NCI-H82 treated with DMSO at 0.1 percent for 48 hours (cell line): ENCODE measurements around the gene PPA2.

Experiments used
- DNase-seq: peaks from one replicate; lab custom pipeline; 2025; ENCODE audit not compliant: unreplicated experiment; lab: John Stamatoyannopoulos, UW

PPA2 gene

GRCh38 chr4:105399532-105400161, 74.2 kb downstream of the PPA2 start:
- no peak for DNase-seq

GRCh38 chr4:105392858-105393257, 81.0 kb downstream of the PPA2 start:
- no peak for DNase-seq

- DNase-seq = no peak
These were observed 84.7 kb downstream of the PPA2 start for GRCh38 chr4:105389167-105389566.

DNA sequence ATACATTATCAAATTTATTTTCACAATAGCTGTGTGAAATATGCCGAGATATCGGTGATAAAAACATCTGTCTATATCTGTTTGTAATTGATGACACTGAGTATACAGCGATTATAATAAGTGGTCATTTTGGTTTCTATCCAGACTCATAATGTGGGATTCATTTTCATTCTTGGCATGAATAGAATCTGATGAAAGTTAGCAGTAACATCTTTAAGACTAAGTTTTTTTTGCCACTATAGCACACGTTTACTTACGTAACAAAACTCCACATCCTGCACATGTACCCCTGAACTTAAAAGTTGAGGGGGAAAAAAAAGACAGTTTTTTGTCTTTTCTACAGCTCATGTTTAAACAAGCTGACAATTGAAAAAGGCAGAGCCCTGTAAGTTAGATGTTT, 86.4 kb downstream of the PPA2 start:
- DNase-seq = no peak

GRCh38 chr4:105386012-105386411, 87.8 kb downstream of the PPA2 start:
- no peak for DNase-seq

DNA sequence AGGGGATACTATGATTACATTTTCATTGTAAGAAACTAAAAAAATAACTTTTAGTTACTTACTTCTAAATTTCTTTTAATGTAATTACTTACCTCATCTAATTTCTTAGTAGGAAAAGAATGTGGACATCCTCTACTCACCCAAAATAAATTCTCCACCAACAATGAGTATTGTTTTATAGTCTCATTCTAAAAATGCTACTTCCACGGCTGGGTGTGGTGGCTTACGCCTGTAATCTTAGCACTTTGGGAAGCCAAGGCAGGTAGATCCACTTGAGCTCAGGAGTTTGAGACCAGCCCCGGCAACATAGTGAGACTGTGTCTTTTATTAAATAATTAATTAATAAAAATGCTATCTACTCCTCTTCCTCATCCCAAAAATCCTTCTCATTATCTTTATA, 99.8 kb downstream of the PPA2 start:
- no peak for DNase-seq

DNA sequence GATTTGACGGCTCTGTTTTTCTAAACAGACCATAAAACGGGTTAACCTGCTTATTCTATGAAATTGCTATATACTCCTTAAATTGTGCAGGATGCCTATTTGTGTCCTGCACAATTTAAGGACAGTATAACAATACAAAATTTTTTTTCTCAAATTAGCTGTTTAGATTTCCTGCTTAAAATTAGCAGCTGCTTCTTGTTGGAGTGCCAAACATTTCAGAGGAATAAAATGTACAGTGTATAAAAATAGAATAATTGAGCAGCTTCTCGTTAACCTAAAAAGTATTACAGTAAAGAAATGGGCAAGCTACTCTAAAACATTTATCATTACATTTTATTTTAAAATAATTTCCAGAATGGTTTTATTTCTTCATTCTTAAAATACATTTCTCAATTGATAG, 100.5 kb downstream of the PPA2 start:
- no peak for DNase-seq

DNA sequence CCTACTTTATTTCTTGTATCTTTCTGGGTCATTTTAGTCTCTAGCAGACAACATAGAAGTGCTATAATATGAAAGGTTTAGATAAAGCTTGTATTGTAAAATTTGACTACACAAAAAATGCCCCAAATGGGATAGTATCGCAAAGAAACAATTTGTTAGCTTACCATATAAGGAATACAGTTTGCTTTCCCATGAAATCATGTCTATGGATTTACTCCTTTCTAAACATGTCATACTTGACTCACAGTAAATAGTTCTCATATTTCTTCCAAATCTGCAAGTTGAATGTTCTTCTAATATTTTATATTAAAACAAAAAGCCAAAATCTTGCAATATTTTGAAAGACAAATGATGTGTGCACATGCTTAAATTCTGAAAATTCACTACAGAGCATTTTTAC, 103.9 kb downstream of the PPA2 start:
- DNase-seq = no peak

DNA sequence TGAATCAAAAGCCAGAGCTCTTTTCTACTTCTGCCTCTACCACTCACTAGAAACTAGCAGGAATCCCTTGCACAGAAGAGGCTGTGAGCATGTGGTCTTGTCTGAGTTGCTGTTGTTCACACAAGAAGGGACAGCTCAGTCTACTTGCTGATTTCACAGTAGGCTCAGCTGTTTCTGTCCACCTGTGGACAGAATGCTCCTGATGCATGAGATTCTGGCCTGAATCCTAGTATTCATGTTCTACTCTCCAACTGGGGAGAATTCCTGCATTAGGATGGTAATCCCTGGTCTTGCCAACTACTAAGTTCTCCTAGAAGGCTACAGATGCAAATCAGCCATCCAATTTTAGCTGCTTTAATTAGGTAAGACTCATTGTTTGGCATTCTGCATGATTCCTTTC, 112.8 kb downstream of the PPA2 start:
- DNase-seq = no peak

DNA sequence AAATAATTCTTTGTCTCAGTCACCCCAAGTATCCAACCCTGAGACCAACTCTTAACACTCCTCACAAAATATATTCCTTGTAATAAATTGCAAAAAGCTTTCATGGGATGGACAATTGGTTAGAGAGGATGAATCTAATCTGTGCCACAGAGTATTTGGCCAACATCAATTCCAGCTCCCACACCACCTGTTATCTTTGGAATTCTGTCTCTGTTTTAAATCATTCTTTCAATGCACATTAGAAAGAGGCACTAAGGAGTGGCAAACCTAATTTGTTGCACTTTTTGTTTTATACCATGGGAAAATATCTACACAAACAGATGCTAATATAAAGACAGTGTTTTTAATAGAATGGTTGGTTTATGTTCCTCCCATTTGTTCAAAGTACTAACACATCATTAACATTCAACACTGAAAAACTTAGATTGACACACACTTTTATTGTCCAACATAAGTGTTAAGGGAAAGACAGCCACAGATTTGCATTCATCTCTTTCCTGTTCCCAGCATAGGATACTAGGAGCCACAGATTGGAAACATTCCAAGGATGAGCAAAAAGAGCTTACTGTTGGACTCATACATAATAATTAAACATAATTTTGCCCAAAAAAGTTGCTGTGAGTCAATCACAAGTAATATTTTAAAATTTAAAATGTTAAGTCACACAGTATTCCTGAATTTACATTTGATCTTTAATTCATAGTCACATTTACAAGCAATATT, 116.4 kb downstream of the PPA2 start:
- no peak for DNase-seq

DNA sequence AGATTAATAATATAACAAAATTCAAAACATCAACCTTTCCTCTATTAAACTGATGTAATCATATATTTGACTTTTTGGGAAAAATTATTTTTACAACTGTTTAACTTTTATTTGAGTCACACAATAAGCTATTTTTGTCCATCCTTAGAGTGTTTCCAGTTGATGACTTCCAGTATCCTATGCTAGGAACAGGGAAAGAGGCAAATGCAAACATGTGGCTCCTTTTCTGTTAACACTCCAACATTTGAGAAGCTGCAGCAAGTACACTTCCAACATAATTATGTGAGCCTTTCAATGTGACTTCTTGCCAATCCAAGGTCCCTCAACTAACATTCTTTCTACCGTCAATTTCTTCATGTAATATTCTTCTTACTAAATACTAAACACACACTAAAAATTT, 117.7 kb downstream of the PPA2 start:
- no peak for DNase-seq

- DNase-seq = no peak
These were observed 121.0 kb downstream of the PPA2 start for GRCh38 chr4:105352826-105353225.

DNA sequence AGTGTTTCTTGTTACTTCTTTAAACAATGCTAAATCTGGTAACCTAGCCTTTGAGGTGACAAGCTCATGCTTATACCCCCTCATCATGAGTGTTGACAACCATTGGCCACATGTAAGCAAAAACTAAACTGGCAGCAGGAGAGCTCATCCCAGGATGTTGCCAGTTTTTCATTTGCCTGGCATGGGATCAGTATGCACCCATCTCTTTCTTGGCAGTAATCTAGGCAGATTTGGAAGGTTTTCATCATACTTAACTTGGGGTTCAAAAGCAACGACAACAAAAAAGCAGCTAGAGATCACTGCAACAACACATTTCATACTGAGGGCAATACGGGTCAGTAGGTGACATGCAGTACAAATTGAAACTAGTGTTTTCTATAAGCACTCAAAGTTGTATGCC, 122.0 kb downstream of the PPA2 start:
- no peak for DNase-seq

GRCh38 chr4:105350859-105351490, 122.9 kb downstream of the PPA2 start:
- no peak for DNase-seq

DNA sequence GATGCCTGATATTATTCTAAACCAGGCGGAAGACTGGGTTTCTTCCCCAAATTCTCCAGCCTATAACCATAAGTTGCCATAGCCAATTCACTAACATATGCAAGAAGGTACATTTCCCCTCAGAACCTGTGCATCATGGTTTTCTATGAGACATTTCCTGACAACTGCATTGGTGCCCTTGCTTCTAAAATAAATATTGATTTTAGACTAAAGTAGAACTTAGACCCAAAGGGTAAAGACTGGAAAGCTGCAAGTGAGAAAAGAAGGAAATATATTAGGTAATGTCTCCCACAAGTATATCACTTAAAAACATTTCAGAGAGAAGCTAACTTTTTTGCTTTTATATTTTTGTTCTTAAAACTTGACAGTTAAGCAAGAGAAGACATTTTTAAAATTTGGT, 125.1 kb downstream of the PPA2 start:
- DNase-seq = no peak

- no peak for DNase-seq
These were observed 127.0 kb downstream of the PPA2 start for GRCh38 chr4:105346869-105347268.

DNA sequence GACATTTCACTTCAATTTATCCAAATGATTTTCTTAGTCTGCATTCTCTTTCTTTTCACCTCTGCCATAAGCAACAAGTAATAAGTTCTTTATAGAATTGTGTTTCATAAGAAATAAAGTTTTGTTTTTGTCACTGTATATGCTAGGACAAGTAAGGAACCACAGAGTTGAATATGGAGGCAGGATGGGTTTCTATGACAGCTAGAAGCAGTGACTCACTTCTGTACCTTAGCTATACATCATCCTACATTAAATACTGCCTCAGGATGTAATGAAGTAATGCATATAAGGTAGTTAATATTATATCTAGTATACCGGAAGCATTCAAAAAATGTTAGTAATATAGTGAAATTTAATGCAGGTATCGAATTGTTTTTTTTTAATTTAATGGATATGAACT, 128.0 kb downstream of the PPA2 start:
- no peak for DNase-seq

- no peak for DNase-seq
These were observed 128.5 kb downstream of the PPA2 start for GRCh38 chr4:105345358-105345757.

GRCh38 chr4:105344141-105344540, 129.7 kb downstream of the PPA2 start:
- no peak for DNase-seq

- no peak for DNase-seq
These were observed 130.5 kb downstream of the PPA2 start for GRCh38 chr4:105343146-105343931.

DNA sequence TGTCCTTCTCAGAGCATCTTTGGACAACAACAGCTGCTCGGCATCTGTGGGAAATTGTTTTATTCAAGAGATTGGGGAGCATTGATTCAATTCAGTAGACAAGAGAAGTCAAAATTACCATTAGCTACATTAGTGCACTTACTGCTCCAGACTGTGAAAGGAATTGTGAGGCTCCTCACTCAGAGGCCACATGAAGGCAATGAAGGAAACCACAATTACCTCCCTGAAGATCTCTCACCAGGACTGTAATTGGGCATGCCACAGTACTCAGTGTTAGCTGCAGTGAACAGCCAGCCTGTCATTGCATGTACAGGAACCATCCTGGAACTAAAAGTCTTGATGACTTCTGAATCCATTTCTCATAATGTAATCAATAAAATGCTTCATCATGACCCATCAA, 144.8 kb downstream of the PPA2 start:
- DNase-seq = no peak

- no peak for DNase-seq
These were observed 145.9 kb downstream of the PPA2 start for GRCh38 chr4:105327956-105328355.
